ENCODE measurements around the gene GCAT.

Gene GCAT

DNA sequence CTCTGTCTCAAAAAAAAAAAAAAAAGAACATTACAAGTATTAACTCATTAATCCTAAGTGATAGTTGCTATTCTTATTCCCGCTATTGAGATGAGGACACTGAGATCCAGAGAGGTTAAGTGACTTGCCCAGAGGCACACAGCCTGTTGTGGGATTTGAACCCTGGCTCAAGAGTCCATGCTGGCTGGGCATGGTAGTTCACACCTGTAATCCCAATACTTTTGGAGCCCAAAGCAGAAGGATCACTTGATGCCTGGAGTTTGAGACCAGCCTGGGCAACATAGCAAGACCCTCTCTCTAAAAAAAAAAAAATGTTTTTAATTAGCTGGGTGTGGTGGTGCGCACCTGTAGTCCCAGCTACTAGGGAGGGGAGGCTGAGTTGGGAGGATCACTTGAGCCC, 4.1 kb downstream of the GCAT start:
- DNase-seq, result no peak

- no peak for DNase-seq
Measured at GRCh38 chr22:37812869-37813678, 5.3 kb downstream of the GCAT start.

- DNase-seq, result no peak
Measured at GRCh38 chr22:37815593-37815992, 7.9 kb downstream of the GCAT start.

DNA sequence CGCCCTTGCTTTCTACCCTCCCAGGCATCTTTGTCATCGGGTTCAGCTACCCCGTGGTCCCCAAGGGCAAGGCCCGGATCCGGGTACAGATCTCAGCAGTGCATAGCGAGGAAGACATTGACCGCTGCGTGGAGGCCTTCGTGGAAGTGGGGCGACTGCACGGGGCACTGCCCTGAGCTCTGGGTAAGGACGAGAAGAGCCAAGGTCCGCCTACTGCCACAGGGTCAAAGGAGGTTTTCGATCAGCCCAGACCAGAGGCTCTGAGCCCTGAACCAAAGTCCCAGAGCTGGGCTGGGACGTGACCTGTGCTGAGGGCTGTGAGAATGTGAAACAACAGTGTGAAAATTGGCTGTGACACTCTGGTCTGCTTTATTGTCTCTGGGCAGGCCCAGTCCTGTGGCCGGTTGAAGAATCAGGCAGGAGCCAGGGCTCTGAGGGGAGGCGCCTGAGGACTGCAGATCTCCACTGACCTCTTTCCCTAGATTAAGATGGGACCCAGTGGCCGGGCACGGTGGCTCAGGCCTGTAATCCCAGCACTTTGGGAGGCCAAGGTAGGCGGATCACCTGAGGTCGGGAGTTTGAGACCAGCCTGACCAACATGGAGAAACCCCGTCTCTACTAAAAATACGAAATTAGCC, 8.9 kb downstream of the GCAT start:
- no peak for DNase-seq

- DNase-seq, result peak; percentile 31
Measured at GRCh38 chr22:37817705-37818408, 10.1 kb downstream of the GCAT start.

GRCh38 chr22:37818409-37819104, 10.8 kb downstream of the GCAT start:
- no peak for DNase-seq

- DNase-seq, result no peak
Measured at GRCh38 chr22:37819105-37819433, 11.3 kb downstream of the GCAT start.

GRCh38 chr22:37820350-37820749, 12.6 kb downstream of the GCAT start:
- DNase-seq, result no peak

- no peak for DNase-seq
Measured at GRCh38 chr22:37822079-37822833, 14.5 kb downstream of the GCAT start.

- DNase-seq, result no peak
Measured at GRCh38 chr22:37823134-37823985, 15.6 kb downstream of the GCAT start, which contains the start of gene GALR3. Gene GALR3, plus strand, starts transcription at chr22:37823382. Its CDS starts 25 bp downstream, at chr22:37823407.

DNA sequence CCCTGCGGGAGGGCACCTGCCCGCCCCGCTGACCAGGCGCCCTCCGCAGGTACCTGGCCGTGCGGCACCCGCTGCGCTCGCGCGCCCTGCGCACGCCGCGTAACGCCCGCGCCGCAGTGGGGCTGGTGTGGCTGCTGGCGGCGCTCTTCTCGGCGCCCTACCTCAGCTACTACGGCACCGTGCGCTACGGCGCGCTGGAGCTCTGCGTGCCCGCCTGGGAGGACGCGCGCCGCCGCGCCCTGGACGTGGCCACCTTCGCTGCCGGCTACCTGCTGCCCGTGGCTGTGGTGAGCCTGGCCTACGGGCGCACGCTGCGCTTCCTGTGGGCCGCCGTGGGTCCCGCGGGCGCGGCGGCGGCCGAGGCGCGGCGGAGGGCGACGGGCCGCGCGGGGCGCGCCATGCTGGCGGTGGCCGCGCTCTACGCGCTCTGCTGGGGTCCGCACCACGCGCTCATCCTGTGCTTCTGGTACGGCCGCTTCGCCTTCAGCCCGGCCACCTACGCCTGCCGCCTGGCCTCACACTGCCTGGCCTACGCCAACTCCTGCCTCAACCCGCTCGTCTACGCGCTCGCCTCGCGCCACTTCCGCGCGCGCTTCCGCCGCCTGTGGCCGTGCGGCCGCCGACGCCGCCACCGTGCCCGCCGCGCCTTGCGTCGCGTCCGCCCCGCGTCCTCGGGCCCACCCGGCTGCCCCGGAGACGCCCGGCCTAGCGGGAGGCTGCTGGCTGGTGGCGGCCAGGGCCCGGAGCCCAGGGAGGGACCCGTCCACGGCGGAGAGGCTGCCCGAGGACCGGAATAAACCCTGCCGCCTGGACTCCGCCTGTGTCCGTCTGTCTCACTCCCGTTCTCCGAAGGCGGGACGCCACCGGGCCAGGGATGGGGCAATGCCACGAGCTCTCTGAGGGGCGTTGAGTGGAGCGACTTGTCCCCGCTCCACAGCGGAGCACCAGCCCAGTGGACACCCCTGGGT, 17.2 kb downstream of the GCAT start:
- no peak for DNase-seq

DNA sequence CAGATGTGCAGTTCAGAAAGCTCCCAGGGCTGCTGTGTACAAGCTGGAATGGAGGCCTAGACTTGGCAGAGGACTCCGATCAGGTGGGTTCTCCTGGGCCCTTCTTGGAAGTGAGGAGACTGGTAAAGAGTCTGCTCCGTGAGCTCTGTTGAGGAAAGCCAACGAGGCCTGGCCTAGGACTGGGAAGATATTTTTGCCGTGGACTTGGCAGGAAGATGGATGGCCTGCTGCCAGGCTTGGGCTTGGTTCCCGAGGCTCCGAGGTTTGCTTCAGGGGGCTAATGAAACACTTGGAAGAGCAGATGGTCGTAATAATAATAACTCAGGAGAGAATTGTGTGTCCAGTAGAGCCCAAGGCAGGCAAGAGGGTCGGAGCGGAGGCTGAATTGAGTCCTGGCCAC, 19.3 kb downstream of the GCAT start:
- DNase-seq, result no peak

GRCh38 chr22:37830093-37830842, 22.5 kb downstream of the GCAT start:
- no peak for DNase-seq

GRCh38 chr22:37831472-37831871, 23.7 kb downstream of the GCAT start:
- no peak for DNase-seq

GRCh38 chr22:37832022-37832857, 24.5 kb downstream of the GCAT start:
- DNase-seq, result no peak

DNA sequence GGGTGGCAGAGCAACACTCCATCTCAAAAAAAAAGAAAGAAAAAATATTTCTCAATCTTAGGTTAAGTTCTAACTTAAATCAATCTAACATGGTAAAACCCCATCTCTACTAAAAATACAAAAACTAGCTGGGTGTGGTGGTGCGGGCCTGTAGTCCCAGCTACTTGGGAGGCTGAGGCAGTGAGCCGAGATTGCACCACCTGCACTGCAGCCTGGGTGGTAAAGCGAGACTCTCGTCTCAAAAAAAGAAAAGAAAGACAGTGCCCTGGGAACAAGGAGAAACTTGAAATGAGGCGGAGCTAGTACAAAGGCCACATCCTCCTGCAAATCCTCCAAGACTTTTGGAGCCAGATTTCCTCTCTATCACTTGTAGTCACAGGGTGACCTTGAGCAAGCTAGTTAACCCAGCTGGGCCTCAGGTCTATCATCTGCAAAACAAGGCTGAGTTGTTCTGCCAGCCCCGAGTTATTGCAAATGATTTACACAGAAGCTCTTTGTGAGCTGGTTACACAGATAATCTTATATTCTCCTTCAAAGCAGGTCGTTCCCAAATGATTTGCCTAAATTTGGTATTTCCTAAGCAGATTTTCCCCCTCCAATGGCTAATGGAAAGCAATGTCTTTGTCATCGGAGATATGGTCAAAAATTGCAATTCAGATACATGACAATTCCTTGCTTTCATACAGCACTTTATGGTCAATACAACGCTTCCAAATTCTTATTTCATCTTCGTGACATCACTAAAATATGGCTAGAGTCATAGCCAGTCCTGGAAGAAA, 34.5 kb downstream of the GCAT start:
- DNase-seq, result no peak

GRCh38 chr22:37843741-37844089, 36.0 kb downstream of the GCAT start:
- no peak for DNase-seq

DNA sequence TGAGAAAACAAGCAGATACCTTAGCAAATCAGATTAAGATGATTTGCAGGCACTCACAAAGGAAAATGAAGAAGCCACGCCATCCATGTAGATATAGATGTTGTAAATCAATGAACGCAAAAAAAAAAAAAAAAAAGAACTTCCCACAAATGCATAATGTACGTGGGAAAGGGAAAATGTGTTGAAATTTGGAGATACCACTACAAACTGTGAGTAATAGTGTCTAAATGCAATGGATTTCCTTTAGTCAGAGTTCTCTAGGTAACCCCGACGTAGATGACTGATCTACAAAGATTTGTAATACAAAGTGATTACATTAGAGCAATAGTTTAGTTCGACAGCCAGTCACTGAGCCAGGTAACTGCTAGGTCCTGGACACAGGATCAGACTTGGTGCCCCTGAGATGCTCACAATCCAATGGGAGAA, 37.2 kb downstream of the GCAT start:
- DNase-seq, result no peak

Data from NCI-H1048 (cell line).